Caco-2 (cell line): Measurements from ENCODE around the gene MOV10. TPM values are rescaled to one million over a fixed set of nuclear protein-coding genes. Genes with fewer than 3 reads are reported as not detected.

Experiments
- BruUV-seq: library from RNA; stranded (reverse); fragments of 400-500 nt; replicated peaks from 2 replicates; lab custom pipeline; 2021; lab: Mats Ljungman, UMichigan
- CTCF ChIA-PET: fragments of 300-600 bp; sonication (Branson Sonifier 250); formaldehyde crosslinking; loops from one replicate; lab custom pipeline; 2022; ENCODE audit warnings: antibody characterized with exemption; lab: Charles Lee
- POLR2A ChIA-PET: fragments of 300-600 bp; sonication (Branson Sonifier 250); formaldehyde crosslinking; loops from one replicate; lab custom pipeline; 2022; ENCODE audit warnings: antibody characterized with exemption; lab: Charles Lee
- DNase-seq, 2 experiments: peaks; one replicate each; pipeline versions ENCODE4 v3.0.0 to v3.0.0-alpha.2; 2020 to 2022
- H3K27me3 ChIP-seq: replicated peaks from 2 replicates; pipeline ENCODE4 v1.6.0; 2011; ENCODE audit warnings: low read length; ENCODE audit not compliant: control insufficient read depth, insufficient read depth
- H3K36me3 ChIP-seq: 2 replicates; pipeline ENCODE4 v1.5.1; 2011; ENCODE audit warnings: low read length; ENCODE audit not compliant: control insufficient read depth, insufficient read depth
- H3K4me1 ChIP-seq: fragments of 250-450 bp; sonication (Bioruptor Pico); 2 replicates; pipeline ENCODE4 v1.5.1; 2020; ENCODE audit warnings: mild to moderate bottlenecking
- H3K4me3 ChIP-seq: 2 replicates; pipeline ENCODE4 v1.5.1; 2011; ENCODE audit warnings: low read depth, mild to moderate bottlenecking, control low read depth, low read length
- H3K9me3 ChIP-seq: fragments of 250-450 bp; sonication (Bioruptor Pico); 2 replicates; pipeline ENCODE4 v1.5.1; 2020; ENCODE audit warnings: mild to moderate bottlenecking, moderate library complexity
- H3K27ac Mint-ChIP-seq: one replicate; pipeline ENCODE4 v1.8.0; 2022; ENCODE audit warnings: mixed read lengths; ENCODE audit not compliant: unreplicated experiment
- H3K27me3 Mint-ChIP-seq: one replicate; pipeline ENCODE4 v1.8.0; 2022; ENCODE audit warnings: mixed read lengths; ENCODE audit not compliant: insufficient read depth, unreplicated experiment
- H3K36me3 Mint-ChIP-seq: one replicate; pipeline ENCODE4 v1.8.0; 2022; ENCODE audit warnings: mild to moderate bottlenecking, mixed read lengths; ENCODE audit not compliant: insufficient read depth, unreplicated experiment
- H3K4me1 Mint-ChIP-seq: one replicate; pipeline ENCODE4 v1.8.0; 2022; ENCODE audit warnings: low read depth, mixed read lengths; ENCODE audit not compliant: unreplicated experiment
- H3K4me3 Mint-ChIP-seq: one replicate; pipeline ENCODE4 v1.8.0; 2022; ENCODE audit warnings: mild to moderate bottlenecking, moderate library complexity, mixed read lengths; ENCODE audit not compliant: unreplicated experiment
- H3K9me3 Mint-ChIP-seq: one replicate; pipeline ENCODE4 v1.8.0; 2022; ENCODE audit warnings: mixed read lengths; ENCODE audit not compliant: unreplicated experiment
- CTCF ChIP-seq, 2 experiments: fragments of 200-600 bp in 1 of 2; IDR thresholded peaks; 1 replicate in 1 of 2; 2 replicates in 1 of 2; pipeline versions ENCODE4 v1.5.1 to v1.8.0; 2011 to 2022; ENCODE audit warnings: antibody characterized with exemption in 1 of 2, control low read depth in 1 of 2, inconsistent platforms in 1 of 2, low read depth in 1 of 2, low read length in 1 of 2, mild to moderate bottlenecking in 1 of 2, moderate library complexity in 1 of 2; ENCODE audit not compliant: insufficient read depth in 1 of 2, severe bottlenecking in 1 of 2, unreplicated experiment in 1 of 2
- intact Hi-C: fragments of 100-400 bp; cut with micrococcal nuclease; formaldehyde crosslinking; loops from one replicate; pipeline ENCODE4 v1.10.0; 2022; ENCODE audit not compliant: unreplicated experiment
- total RNA-seq: library from RNA; stranded (reverse); gene quantifications from 2 replicates; pipeline ENCODE4 v1.2.3, GENCODE V29; 2022

The MOV10 gene
- total RNA-seq, 1 experiment from 2014 or later = 102 TPM

DNA sequence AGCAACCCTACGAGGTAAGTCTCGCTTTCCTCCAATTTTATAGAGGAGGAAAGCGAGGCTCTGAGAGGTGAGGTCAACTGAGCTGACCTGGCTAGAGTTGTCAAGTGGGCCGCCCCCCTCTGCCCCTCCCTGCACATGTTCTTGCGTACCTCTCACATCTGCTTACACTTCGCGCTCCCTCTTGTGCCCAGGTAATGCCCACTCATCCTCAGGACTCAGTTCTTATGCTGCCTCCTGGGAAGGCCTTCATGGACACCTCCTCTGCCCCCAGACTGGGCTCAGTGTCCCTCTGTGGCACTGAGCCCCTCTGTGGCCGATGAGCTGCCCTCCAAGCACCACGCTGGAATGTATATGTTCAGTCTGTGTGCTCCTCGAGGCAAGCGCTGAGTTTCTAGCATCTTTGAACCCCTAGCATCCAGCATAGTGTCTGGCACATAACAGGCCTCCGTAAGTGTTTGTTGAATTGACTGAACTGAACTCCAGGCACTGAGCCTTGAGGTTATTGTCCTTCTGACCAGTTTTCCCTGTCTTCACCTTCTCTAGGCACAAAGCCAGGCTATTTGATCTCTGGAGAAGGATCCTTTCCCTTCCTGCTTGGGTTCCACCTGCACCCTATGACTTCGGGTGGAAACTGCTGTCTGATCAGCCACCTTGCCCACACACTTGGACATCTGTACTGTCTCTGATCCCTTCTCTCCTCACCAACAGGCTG lies 13.5 kb downstream of the MOV10 start:
- Mint-ChIP-seq H3K4me3 (no peak overlapping the region), H3K27me3 (no peaks in the 10 kb centered on the region), H3K36me3 (peaks cover 26% of the 10 kb centered on the region), H3K9me3 (no peaks in the 10 kb centered on the region), H3K27ac (peak overlapping the region; percentile 76), H3K4me1 (peaks cover 10% of the 10 kb centered on the region)
- no peak overlapping the region for H3K4me3 ChIP-seq
- no TSS peak for BruUV-seq
- H3K27me3 ChIP-seq = no peaks in the 10 kb centered on the region
- H3K9me3 ChIP-seq = no peaks in the 10 kb centered on the region
- H3K4me1 ChIP-seq = no peaks in the 10 kb centered on the region
- no peaks in the 10 kb centered on the region for H3K36me3 ChIP-seq
- intact Hi-C loops = no loop called here
- TF ChIP-seq CTCF (IDR thresholded peaks at IDR 0.05; ENCODE audit: insufficient read depth in 1 of 2, low read depth in 1 of 2, low read length in 1 of 2, severe bottlenecking in 1 of 2, unreplicated experiment in 1 of 2) = no peak
- DNase-seq = no peak
- POLR2A ChIA-PET = interaction anchor here (1.5 kb wide), 1 partner anchor 11 kb away, joined by 5 read pairs; no protein-coding TSS in a partner anchor
- CTCF ChIA-PET = no interaction called here

- intact Hi-C loops = no loop called here
- CTCF ChIA-PET = no interaction called here
- Mint-ChIP-seq H3K27ac (no peak overlapping the region), H3K4me3 (no peak overlapping the region), H3K36me3 (peaks cover 32% of the 10 kb centered on the region), H3K9me3 (no peaks in the 10 kb centered on the region), H3K27me3 (no peaks in the 10 kb centered on the region), H3K4me1 (peaks cover 10% of the 10 kb centered on the region)
- Histone ChIP-seq H3K27me3 (no peaks in the 10 kb centered on the region), H3K36me3 (no peaks in the 10 kb centered on the region), H3K9me3 (no peaks in the 10 kb centered on the region), H3K4me1 (no peaks in the 10 kb centered on the region), H3K4me3 (no peak overlapping the region)
- no peak for DNase-seq
- no peak for TF ChIP-seq CTCF (IDR thresholded peaks at IDR 0.05; ENCODE audit: insufficient read depth in 1 of 2, low read depth in 1 of 2, low read length in 1 of 2, severe bottlenecking in 1 of 2, unreplicated experiment in 1 of 2)
- POLR2A ChIA-PET = interaction anchor here (1.5 kb wide), 1 partner anchor 10 kb away, joined by 5 read pairs; no protein-coding TSS in a partner anchor
- no TSS peak for BruUV-seq
Measured at GRCh38 chr1:112688781-112689193, 14.3 kb downstream of the MOV10 start.

- Histone ChIP-seq H3K36me3 (no peaks in the 10 kb centered on the region), H3K4me3 (no peak overlapping the region), H3K9me3 (no peaks in the 10 kb centered on the region), H3K4me1 (no peaks in the 10 kb centered on the region), H3K27me3 (no peaks in the 10 kb centered on the region)
- DNase-seq = no peak
- intact Hi-C loops = no loop called here
- H3K36me3 Mint-ChIP-seq = peaks cover 36% of the 10 kb centered on the region
- H3K4me3 Mint-ChIP-seq = no peak overlapping the region
- no peaks in the 10 kb centered on the region for H3K9me3 Mint-ChIP-seq
- peaks cover 10% of the 10 kb centered on the region for H3K4me1 Mint-ChIP-seq
- no peaks in the 10 kb centered on the region for H3K27me3 Mint-ChIP-seq
- no peak for TF ChIP-seq CTCF (IDR thresholded peaks at IDR 0.05; ENCODE audit: insufficient read depth in 1 of 2, low read depth in 1 of 2, low read length in 1 of 2, severe bottlenecking in 1 of 2, unreplicated experiment in 1 of 2)
- BruUV-seq = TSS peak; percentile 18
- ChIA-PET CTCF (no interaction called here), POLR2A (interaction anchor here (1.5 kb wide), 1 partner anchor 9 kb away, joined by 5 read pairs; no protein-coding TSS in a partner anchor)
- no peak overlapping the region for H3K27ac Mint-ChIP-seq
Measured at GRCh38 chr1:112689196-112689841, 14.9 kb downstream of the MOV10 start.
